PC-3 (cell line): ENCODE results near the gene RET. TPM values are rescaled to one million over a fixed set of nuclear protein-coding genes. Genes with fewer than 3 reads are reported as not detected.

ENCODE experiments used
- ATAC-seq: fragments of 200-7000 bp; cut with Tn5 transposase; 2 replicates; pipeline ENCODE4 v1.9.1; 2020; ENCODE audit warnings: mild to moderate bottlenecking, moderate library complexity
- BruUV-seq: library from RNA; stranded (reverse); fragments of 400-500 nt; replicated peaks from 2 replicates; lab custom pipeline; 2021; lab: Mats Ljungman, UMichigan
- CTCF ChIA-PET: fragments of 300-600 bp; sonication (Branson Sonifier 250); formaldehyde crosslinking; loops from one replicate; lab custom pipeline; 2022; ENCODE audit warnings: antibody characterized with exemption; lab: Charles Lee
- POLR2A ChIA-PET: fragments of 300-600 bp; sonication (Branson Sonifier 250); formaldehyde crosslinking; loops from one replicate; lab custom pipeline; 2022; ENCODE audit warnings: antibody characterized with exemption; ENCODE audit not compliant: unreplicated experiment; lab: Charles Lee
- DNase-seq: peaks from one replicate; pipeline ENCODE4 v3.0.0-alpha.2; 2015
- H2AFZ ChIP-seq: fragments of 300-600 bp; sonication (generic); 2 replicates; pipeline ENCODE4 v1.6.0; 2016; ENCODE audit warnings: antibody characterized with exemption, low read length
- H3F3A ChIP-seq: fragments of 300-600 bp; sonication (generic); one replicate; pipeline ENCODE4 v1.6.0; 2017; ENCODE audit warnings: antibody characterized with exemption, low read length, control low read depth, mild to moderate bottlenecking; ENCODE audit not compliant: unreplicated experiment
- H3K27ac ChIP-seq: fragments of 300-600 bp; sonication (generic); 2 replicates; pipeline ENCODE4 v1.5.1; 2016; ENCODE audit warnings: mild to moderate bottlenecking, low read length
- H3K27me3 ChIP-seq: fragments of 300-600 bp; sonication (generic); 2 replicates; pipeline ENCODE4 v1.6.1; 2016; ENCODE audit warnings: low read length, mixed read lengths
- H3K36me3 ChIP-seq: fragments of 300-600 bp; sonication (generic); 2 replicates; pipeline ENCODE4 v1.6.1; 2016; ENCODE audit warnings: low read depth, mixed run types, low read length, mixed read lengths
- H3K4me1 ChIP-seq: fragments of 300-600 bp; sonication (generic); 2 replicates; pipeline ENCODE4 v1.5.1; 2016; ENCODE audit warnings: low read length; ENCODE audit not compliant: insufficient read depth
- H3K4me2 ChIP-seq: fragments of 300-600 bp; sonication (generic); 2 replicates; pipeline ENCODE4 v1.6.0; 2016; ENCODE audit warnings: low read length
- H3K4me3 ChIP-seq: fragments of 300-600 bp; sonication (generic); 2 replicates; pipeline ENCODE4 v1.5.1; 2016; ENCODE audit warnings: mild to moderate bottlenecking, low read length, mixed read lengths
- H3K79me2 ChIP-seq: fragments of 300-600 bp; sonication (generic); 2 replicates; pipeline ENCODE4 v1.6.1; 2017; ENCODE audit warnings: low read length, mixed read lengths
- H3K9ac ChIP-seq: fragments of 300-600 bp; sonication (generic); 2 replicates; pipeline ENCODE4 v1.6.0; 2016; ENCODE audit warnings: mild to moderate bottlenecking, low read length
- H3K9me2 ChIP-seq: fragments of 300-600 bp; sonication (generic); replicated peaks from 2 replicates; pipeline ENCODE4 v1.6.1; 2016; ENCODE audit warnings: mixed run types, low read length, mixed read lengths
- H3K9me3 ChIP-seq: fragments of 300-600 bp; sonication (generic); 2 replicates; pipeline ENCODE4 v1.6.1; 2016; ENCODE audit warnings: low read length, mixed read lengths
- H4K20me1 ChIP-seq: fragments of 300-600 bp; sonication (generic); 2 replicates; pipeline ENCODE4 v1.6.1; 2016; ENCODE audit warnings: low read length, mixed read lengths
- EZH2 ChIP-seq: fragments of 300-600 bp; sonication (generic); IDR thresholded peaks from one replicate; pipeline ENCODE4 v1.6.1; 2017; ENCODE audit warnings: antibody characterized with exemption, mild to moderate bottlenecking, low read length; ENCODE audit not compliant: unreplicated experiment
- EZH2phosphoT487 ChIP-seq: fragments of 300-600 bp; sonication (generic); IDR thresholded peaks from 2 replicates; pipeline ENCODE4 v1.6.1; 2018; ENCODE audit warnings: mild to moderate bottlenecking, antibody characterized with exemption, low read length, borderline replicate concordance
- intact Hi-C: fragments of 100-400 bp; cut with micrococcal nuclease; formaldehyde crosslinking; loops from 2 replicates; pipeline ENCODE4 v1.9.0; 2023
- total RNA-seq: library from RNA; depleted of rRNA; stranded (reverse); fragments of >200 nt; gene quantifications from 2 replicates; pipeline ENCODE4 v1.2.3, GENCODE V29; 2014
- TF ChIP-seq, protein P1 (sequence below): fragments of 300-600 bp; sonication (generic); conservative IDR thresholded peaks from 2 replicates; pipeline ENCODE4 v1.5.1; 2017; ENCODE audit warnings: antibody characterized with exemption, low read depth, mild to moderate bottlenecking, low read length

RET gene
- total RNA-seq, 1 experiment from 2014 or later, result not detected

GRCh38 chr10:43134126-43134905 lies 57.4 kb downstream of the RET start:
- POLR2A ChIA-PET, result no interaction called here
- intact Hi-C loops, result no loop called here
- TF ChIP-seq, protein P1, sequence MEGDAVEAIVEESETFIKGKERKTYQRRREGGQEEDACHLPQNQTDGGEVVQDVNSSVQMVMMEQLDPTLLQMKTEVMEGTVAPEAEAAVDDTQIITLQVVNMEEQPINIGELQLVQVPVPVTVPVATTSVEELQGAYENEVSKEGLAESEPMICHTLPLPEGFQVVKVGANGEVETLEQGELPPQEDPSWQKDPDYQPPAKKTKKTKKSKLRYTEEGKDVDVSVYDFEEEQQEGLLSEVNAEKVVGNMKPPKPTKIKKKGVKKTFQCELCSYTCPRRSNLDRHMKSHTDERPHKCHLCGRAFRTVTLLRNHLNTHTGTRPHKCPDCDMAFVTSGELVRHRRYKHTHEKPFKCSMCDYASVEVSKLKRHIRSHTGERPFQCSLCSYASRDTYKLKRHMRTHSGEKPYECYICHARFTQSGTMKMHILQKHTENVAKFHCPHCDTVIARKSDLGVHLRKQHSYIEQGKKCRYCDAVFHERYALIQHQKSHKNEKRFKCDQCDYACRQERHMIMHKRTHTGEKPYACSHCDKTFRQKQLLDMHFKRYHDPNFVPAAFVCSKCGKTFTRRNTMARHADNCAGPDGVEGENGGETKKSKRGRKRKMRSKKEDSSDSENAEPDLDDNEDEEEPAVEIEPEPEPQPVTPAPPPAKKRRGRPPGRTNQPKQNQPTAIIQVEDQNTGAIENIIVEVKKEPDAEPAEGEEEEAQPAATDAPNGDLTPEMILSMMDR, result no peak
- TF ChIP-seq EZH2phosphoT487 (no peak), EZH2 (no peak)

GRCh38 chr10:43135064-43135463 lies 58.2 kb downstream of the RET start:
- Histone ChIP-seq H3K9me2 (no peaks in the 10 kb centered on the region), H4K20me1 (peaks cover 9% of the 10 kb centered on the region; the same call in 1 of the 2 replicates), H3K4me2 (no peak overlapping the region), H2AFZ (no peak overlapping the region), H3K79me2 (peaks cover 14% of the 10 kb centered on the region), H3K4me1 (peaks cover 28% of the 10 kb centered on the region), H3K36me3 (no peaks in the 10 kb centered on the region), H3K9me3 (no peaks in the 10 kb centered on the region), H3F3A (peaks cover 9% of the 10 kb centered on the region), H3K27me3 (no peaks in the 10 kb centered on the region), H3K4me3 (no peak overlapping the region), H3K9ac (no peak overlapping the region), H3K27ac (no peak overlapping the region)
- ChIA-PET CTCF (no interaction called here), POLR2A (no interaction called here)
- DNase-seq, result no peak
- BruUV-seq, result no TSS peak
- intact Hi-C loops, result loop anchor here (5.0 kb wide), 1 partner anchor 222 kb away; no protein-coding TSS in a partner anchor
- no peak for ATAC-seq
- TF ChIP-seq EZH2 (no peak), EZH2phosphoT487 (no peak)
- TF ChIP-seq, protein P1, result no peak

More at GRCh38 chr10:43134126-43134905, 57.4 kb downstream of the RET start:
- H3K27ac ChIP-seq, result no peak overlapping the region
- H3K9me3 ChIP-seq, result no peaks in the 10 kb centered on the region
- peak; percentile 72 for DNase-seq
- CTCF ChIA-PET, result no interaction called here
- peak; percentile 2; the same call in 1 of the 2 replicates for ATAC-seq
- H3K79me2 ChIP-seq, result peaks cover 7% of the 10 kb centered on the region
- no peaks in the 10 kb centered on the region for H3K27me3 ChIP-seq
- H3K4me2 ChIP-seq, result no peak overlapping the region
- no peak overlapping the region for H3K4me3 ChIP-seq
- peaks cover 28% of the 10 kb centered on the region for H3K4me1 ChIP-seq
- H3K9me2 ChIP-seq, result no peaks in the 10 kb centered on the region
- H3K9ac ChIP-seq, result no peak overlapping the region
- H3K36me3 ChIP-seq, result no peaks in the 10 kb centered on the region
- 0 out of 2 replicates have a peak, but pooled peaks cover 2% of the 10 kb centered on the region for H4K20me1 ChIP-seq
- no peak overlapping the region for H2AFZ ChIP-seq
- no TSS peak for BruUV-seq
- H3F3A ChIP-seq, result peaks cover 1% of the 10 kb centered on the region

GRCh38 chr10:43135656-43136055 lies 58.8 kb downstream of the RET start:
- CTCF ChIA-PET, result no interaction called here
- no peak overlapping the region for H3K27ac ChIP-seq

More at GRCh38 chr10:43135656-43136055, 58.8 kb downstream of the RET start:
- Histone ChIP-seq H4K20me1 (peaks cover 11% of the 10 kb centered on the region; the same call in 1 of the 2 replicates), H3K36me3 (no peaks in the 10 kb centered on the region), H3K4me1 (peaks cover 31% of the 10 kb centered on the region), H3K9ac (no peak overlapping the region), H2AFZ (no peak overlapping the region), H3K4me3 (no peak overlapping the region), H3K9me2 (no peaks in the 10 kb centered on the region), H3K79me2 (peaks cover 15% of the 10 kb centered on the region), H3K9me3 (no peaks in the 10 kb centered on the region), H3K4me2 (no peak overlapping the region), H3K27me3 (no peaks in the 10 kb centered on the region), H3F3A (peaks cover 9% of the 10 kb centered on the region)
- intact Hi-C loops, result loop anchor here (5.0 kb wide), 1 partner anchor 222 kb away; no protein-coding TSS in a partner anchor
- TF ChIP-seq EZH2phosphoT487 (no peak), EZH2 (no peak)
- TF ChIP-seq, protein P1, result no peak
- BruUV-seq, result no TSS peak
- DNase-seq (no peak), ATAC-seq (no peak)
- POLR2A ChIA-PET, result no interaction called here
